ENCODE data around the gene ESRRA.

GRCh38 chr11:64296830-64297698 lies 8.3 kb upstream of the ESRRA start:
- TF ChIP-seq FOXC1 (CRISPR knock-in tag; IDR thresholded peaks at IDR 0.05; ENCODE audit: borderline replicate concordance) (no peak), CREB1 (IDR thresholded peaks at IDR 0.05) (no peak), CREB1 (CRISPR knock-in tag; IDR thresholded peaks at IDR 0.05) (no peak), POLR2A (IDR thresholded peaks at IDR 0.05; ENCODE audit: insufficient read depth in 1 of 2, low read depth in 2 of 2, low read length in 2 of 2) (no peak), ZNF773 (CRISPR knock-in tag; IDR thresholded peaks at IDR 0.05; ENCODE audit: borderline replicate concordance) (no peak), TARDBP (CRISPR knock-in tag; IDR thresholded peaks at IDR 0.05) (no peak), MAX (IDR thresholded peaks at IDR 0.05) (no peak), ZBTB49 (CRISPR knock-in tag; IDR thresholded peaks at IDR 0.05; ENCODE audit: borderline replicate concordance) (no peak), ZSCAN29 (CRISPR knock-in tag; conservative IDR thresholded peaks at IDR 0.05) (no peak), NCOA2 (CRISPR knock-in tag; IDR thresholded peaks at IDR 0.05) (no peak), ZNF318 (CRISPR knock-in tag; IDR thresholded peaks at IDR 0.05) (no peak), ZEB1 (IDR thresholded peaks at IDR 0.05; ENCODE audit: insufficient replicate concordance, low read depth) (no peak), RCOR2 (CRISPR knock-in tag; IDR thresholded peaks at IDR 0.05) (no peak), WIZ (CRISPR knock-in tag; IDR thresholded peaks at IDR 0.05) (no peak)
- TF ChIP-seq, protein P1, sequence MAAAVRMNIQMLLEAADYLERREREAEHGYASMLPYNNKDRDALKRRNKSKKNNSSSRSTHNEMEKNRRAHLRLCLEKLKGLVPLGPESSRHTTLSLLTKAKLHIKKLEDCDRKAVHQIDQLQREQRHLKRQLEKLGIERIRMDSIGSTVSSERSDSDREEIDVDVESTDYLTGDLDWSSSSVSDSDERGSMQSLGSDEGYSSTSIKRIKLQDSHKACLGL (CRISPR knock-in tag; IDR thresholded peaks at IDR 0.05), result no peak
